C4-2B (cell line): ENCODE results near the gene CDCA8.

Source experiments
- H3K27ac ChIP-seq: fragments of 450-650 bp; 2 replicates; pipeline ENCODE4 v1.5.1; 2017
- ZFX ChIP-seq: fragments of 450-650 bp; IDR thresholded peaks from 2 replicates; pipeline ENCODE4 v1.6.1; 2017
- TF ChIP-seq, protein P1 (sequence below): fragments of 450-650 bp; conservative IDR thresholded peaks from 2 replicates; pipeline ENCODE4 v1.5.1; 2017; ENCODE audit warnings: mild to moderate bottlenecking

The CDCA8 gene

GRCh38 chr1:37692078-37692833, at the start of gene CDCA8:
Gene CDCA8, plus strand, starts transcription at chr1:37692516. Its CDS starts 175 bp downstream, at chr1:37692691.
- TF ChIP-seq, protein P1, sequence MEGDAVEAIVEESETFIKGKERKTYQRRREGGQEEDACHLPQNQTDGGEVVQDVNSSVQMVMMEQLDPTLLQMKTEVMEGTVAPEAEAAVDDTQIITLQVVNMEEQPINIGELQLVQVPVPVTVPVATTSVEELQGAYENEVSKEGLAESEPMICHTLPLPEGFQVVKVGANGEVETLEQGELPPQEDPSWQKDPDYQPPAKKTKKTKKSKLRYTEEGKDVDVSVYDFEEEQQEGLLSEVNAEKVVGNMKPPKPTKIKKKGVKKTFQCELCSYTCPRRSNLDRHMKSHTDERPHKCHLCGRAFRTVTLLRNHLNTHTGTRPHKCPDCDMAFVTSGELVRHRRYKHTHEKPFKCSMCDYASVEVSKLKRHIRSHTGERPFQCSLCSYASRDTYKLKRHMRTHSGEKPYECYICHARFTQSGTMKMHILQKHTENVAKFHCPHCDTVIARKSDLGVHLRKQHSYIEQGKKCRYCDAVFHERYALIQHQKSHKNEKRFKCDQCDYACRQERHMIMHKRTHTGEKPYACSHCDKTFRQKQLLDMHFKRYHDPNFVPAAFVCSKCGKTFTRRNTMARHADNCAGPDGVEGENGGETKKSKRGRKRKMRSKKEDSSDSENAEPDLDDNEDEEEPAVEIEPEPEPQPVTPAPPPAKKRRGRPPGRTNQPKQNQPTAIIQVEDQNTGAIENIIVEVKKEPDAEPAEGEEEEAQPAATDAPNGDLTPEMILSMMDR, result peak; percentile 84
- peak; percentile 74 for TF ChIP-seq ZFX
- H3K27ac ChIP-seq, result peak within 1 kb of the TSS; percentile 93

DNA sequence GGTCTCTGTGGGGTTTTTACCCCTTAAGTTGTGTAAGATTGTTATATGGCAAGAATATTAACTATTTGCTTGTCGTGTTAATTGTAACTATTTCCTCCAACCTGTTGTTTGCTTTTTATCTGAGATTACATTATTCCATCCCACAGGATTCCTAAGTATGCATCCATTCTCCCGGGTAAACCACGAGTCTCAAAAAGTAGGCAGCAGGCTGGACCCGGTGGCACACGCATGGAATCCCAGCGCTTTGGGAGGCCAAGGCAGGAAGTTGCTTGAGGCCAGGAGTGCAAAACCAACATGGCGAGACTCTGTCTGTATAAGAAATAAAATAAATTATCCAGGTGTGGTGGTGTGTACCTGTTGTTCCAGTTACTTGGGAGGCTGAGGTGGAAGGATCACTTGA, 45.0 kb upstream of the CDCA8 start:
- no peak for TF ChIP-seq ZFX
- TF ChIP-seq, protein P1, result no peak
- no peak overlapping the region for H3K27ac ChIP-seq

GRCh38 chr1:37650173-37650572, 42.1 kb upstream of the CDCA8 start:
- no peak overlapping the region for H3K27ac ChIP-seq
- no peak for TF ChIP-seq ZFX
- TF ChIP-seq, protein P1, result no peak

DNA sequence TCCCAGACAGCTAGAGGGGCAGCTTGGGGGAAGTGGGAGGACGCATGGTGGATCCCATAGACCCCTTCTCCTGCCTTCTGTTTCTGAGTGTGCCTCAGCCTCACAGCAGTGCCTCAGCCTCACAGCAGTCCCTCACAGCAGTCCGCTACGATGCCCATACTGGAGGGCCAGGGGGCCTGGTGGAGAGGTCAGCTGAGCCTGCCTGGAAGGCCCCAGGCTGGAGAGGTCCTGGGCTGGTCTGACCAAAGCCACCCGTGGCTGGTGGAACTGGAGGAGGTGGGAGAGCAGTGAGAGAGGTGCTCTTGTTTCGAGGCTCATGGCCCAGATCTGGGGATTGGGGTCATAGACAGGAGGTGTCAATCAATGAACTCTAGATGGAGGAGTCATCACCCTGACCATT, 41.6 kb upstream of the CDCA8 start:
- TF ChIP-seq, protein P1, result no peak
- no peak for TF ChIP-seq ZFX
- no peak overlapping the region for H3K27ac ChIP-seq

GRCh38 chr1:37651803-37652202, 40.5 kb upstream of the CDCA8 start:
- no peak overlapping the region for H3K27ac ChIP-seq
- TF ChIP-seq, protein P1, result no peak
- no peak for TF ChIP-seq ZFX

DNA sequence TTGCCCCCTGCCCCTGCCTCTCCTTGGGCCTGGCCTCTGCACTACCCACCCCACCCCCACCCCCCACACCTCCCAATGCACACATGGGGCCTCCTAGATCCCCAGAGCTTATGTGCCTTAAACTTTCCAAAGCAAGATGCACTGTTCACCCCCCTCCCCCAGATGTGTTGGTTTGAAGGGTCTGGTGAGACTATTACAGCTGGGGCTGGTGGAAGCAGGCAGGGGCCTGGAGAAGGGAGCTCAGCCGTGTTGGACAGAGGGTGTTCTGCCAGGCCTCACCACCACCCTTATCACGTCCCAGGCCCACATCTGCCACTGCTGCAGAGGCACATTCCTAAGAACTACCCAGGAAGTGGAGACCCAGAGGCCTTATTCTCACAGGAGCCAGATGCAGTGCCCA, 39.3 kb upstream of the CDCA8 start:
- TF ChIP-seq, protein P1, result no peak
- TF ChIP-seq ZFX, result no peak
- H3K27ac ChIP-seq, result no peak overlapping the region

- TF ChIP-seq, protein P1, result no peak
- no peak for TF ChIP-seq ZFX
- H3K27ac ChIP-seq, result no peak overlapping the region
Measured at GRCh38 chr1:37653906-37654305, 38.4 kb upstream of the CDCA8 start.
